G401 (cell line): ENCODE data around the gene ATP6V1G1. TPM values are rescaled to one million over a fixed set of nuclear protein-coding genes. Genes with fewer than 3 reads are reported as not detected.
"Not testable (repeated sequence)": the region's sequence is repeated elsewhere in the genome, so short reads cannot be mapped to it uniquely, and the experiment has no call there.

Experiments
- DNase-seq: peaks from one replicate; pipeline ENCODE4 v3.0.0-alpha.2; 2015; ENCODE audit warnings: low spot score
- in situ Hi-C: cut with HindIII; loops from 2 replicates; pipeline ENCODE4 v1.10.0; 2016; ENCODE audit warnings: low sequenced_read_pairs, mixed read lengths
- total RNA-seq: library from RNA; depleted of rRNA; stranded (reverse); fragments of >200 nt; shearing (Covaris generic); gene quantifications from 2 replicates; pipeline ENCODE4 v1.2.3, GENCODE V29; 2014

ATP6V1G1 gene
- total RNA-seq, 1 experiment from 2014 or later, result 235 TPM

- DNase-seq, result no peak
- in situ Hi-C loops, result no loop called here
These were observed 13.1 kb upstream of the ATP6V1G1 start for GRCh38 chr9:114574438-114574837.

GRCh38 chr9:114576779-114577178 lies 10.8 kb upstream of the ATP6V1G1 start:
- DNase-seq, in situ Hi-C loops: not testable (repeated sequence)

DNA sequence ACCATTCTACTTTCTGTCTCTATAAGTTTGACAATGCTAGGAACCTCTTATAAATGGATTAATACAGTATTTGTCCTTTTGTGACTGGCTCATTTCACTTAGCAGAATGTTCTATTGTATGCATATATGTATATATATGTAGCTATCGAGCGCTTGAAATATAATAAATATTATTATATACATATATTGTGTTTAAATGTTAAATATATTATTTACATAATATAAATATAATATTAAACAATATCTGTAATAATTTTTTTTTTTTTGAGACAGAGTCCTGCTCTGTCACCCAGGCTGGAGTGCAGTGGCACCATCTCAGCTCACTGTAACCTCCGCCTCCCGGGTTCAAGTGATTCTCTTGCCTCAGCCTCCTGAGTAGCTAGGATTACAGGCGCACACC lies 9.4 kb upstream of the ATP6V1G1 start:
- DNase-seq, in situ Hi-C loops: not testable (repeated sequence)

DNA sequence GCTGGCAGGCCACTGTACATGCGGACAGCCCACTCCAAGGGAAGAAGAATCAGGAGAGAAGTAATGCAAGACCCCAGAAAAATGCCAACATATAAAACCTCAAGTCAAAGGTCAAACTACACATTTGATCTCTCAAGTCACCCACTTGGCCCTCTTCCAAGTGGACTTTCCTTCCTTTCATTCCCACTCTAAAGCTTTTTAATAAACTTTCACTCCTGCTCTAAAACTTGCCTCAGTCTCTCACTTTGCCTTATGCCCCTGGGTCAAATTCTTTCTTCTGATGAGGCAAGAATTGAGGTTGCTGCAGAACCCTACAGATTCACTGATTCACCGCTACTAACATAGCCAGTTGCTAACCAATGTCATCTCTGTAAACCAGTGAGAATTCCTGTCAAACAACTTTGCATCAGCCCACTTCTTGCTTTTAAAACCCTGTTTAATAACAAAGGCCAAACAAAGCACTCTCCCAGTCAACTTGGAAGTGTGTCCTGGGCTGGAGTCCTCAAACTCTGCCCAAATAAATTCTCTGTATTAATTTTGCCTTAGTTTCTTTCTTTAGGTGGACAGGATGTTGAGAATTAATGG lies 6.9 kb upstream of the ATP6V1G1 start:
- DNase-seq, result no peak
- in situ Hi-C loops, result no loop called here

DNA sequence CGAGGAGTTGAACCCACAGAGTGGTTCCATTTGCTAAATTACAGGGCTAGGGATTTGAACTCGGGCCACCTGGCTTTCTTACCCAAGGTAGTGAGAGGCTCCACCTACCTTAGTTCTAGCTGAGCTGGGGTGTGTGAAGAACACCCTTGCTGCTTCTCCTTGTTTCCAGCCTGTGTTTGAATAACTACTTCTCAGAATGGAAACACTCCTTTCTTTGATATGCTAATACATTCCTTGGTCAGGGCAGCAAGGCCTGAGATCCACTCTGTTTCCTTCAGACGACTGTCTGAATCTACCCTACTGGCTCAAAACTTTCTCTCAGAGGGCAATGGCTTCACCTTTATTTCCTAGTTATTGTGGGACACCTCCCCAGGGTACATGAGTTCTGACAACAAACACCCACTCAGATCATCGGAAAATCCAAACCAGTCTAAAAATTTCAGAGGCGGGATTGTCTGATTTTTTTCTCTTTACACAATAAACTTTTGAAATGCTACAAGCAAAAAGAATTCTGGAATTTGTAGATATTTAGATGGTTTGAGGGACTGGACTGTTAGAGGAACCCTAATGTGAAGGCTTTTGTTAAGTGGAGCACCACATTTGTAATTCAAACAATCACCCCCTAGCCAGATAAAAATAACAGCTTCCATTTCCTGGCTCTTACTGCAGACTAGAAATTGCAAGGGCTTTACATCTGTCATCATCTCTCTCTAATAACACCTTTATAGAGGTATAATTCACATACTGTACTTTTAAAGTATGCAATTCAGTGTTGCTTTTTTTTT lies 4.0 kb upstream of the ATP6V1G1 start:
- in situ Hi-C loops, result no loop called here
- DNase-seq, result no peak

DNA sequence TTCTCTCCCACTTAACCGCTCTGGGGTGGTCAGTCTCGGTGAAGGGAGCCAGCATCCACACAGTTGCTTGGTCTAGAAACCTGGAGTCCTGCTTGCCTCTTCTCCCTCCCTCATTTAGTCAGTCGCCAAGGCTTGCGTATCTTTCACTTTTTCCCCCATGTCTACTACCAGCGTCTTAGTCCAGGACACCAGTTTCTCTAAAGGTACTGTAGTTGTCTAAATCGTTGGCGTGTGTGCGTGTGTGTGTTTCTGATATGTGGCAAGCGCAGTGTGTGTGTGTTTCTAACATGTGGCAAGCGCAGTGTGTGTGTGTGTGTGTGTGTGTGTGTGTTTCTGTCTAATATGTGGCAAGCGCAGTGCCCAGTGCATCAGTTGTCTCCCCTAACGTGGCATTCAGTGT lies 641 bp downstream of the ATP6V1G1 start:
- DNase-seq, result no peak
- in situ Hi-C loops, result no loop called here

GRCh38 chr9:114588651-114589526 lies 1.3 kb downstream of the ATP6V1G1 start:
- DNase-seq, result no peak
- in situ Hi-C loops, result no loop called here

DNA sequence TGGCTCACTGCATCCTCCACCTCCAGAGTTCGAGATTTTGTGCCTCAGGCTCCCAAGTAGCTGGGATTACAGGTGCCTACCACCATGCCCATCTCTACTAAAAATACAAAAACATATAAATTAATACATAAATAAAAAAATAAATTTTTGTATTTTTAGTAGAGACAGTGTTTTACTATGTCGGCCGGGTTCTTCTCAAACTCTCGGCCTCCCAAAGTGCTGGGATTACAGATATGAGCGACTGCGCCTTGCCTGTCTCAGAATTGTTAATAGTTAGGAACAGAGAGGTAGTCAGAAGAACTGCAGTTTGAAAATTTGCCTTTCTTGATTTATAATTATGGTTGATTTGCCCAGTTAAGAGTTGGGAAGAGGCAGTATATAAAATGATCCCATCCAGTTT lies 2.8 kb downstream of the ATP6V1G1 start:
- DNase-seq, result no peak

DNA sequence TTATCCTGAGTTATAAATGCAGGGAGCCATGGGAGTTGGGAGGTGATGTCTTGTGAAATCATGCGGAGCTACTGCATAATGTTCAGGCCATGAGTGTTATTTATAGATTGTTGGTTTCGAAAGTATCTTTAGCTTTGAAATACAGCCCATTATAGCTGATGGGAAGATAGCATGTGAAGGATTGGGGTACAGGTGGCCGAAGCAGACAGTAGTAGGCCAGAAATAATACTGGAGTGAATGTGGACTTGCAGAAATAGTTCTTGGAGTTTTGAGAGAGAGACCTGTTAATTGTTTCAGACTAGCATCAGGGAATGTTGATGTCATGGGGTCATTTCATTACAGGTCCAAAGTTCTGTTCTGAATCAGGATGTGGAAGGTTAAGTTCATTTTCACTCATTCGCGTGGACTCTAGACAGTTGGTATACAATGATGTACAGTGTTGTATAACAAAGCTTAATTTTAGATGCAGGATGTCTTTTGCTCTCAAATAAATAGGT lies 3.8 kb downstream of the ATP6V1G1 start:
- in situ Hi-C loops, result no loop called here

More for the DNA sequence above, 2.8 kb downstream of the ATP6V1G1 start:
- in situ Hi-C loops, result no loop called here

GRCh38 chr9:114591849-114592248 lies 4.3 kb downstream of the ATP6V1G1 start:
- DNase-seq, result no peak
- in situ Hi-C loops, result no loop called here

More for the DNA sequence above, 3.8 kb downstream of the ATP6V1G1 start:
- DNase-seq, result no peak

DNA sequence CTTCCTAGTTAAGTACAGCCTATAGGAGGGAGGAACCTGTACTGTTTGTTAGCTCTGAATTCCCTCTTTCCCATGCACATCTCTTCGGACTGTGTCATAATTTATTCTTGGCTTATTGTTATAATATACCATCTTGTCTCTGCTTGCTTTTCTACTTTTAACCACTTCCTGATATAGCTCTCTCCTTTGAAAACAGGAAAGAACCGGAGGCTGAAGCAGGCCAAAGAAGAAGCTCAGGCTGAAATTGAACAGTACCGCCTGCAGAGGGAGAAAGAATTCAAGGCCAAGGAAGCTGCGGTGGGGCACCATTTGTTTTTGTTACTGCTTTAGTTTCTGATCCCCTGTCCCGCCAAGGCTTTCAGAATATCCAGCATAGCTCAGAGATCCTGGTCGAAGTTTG lies 4.8 kb downstream of the ATP6V1G1 start:
- no peak for DNase-seq
- in situ Hi-C loops, result no loop called here

DNA sequence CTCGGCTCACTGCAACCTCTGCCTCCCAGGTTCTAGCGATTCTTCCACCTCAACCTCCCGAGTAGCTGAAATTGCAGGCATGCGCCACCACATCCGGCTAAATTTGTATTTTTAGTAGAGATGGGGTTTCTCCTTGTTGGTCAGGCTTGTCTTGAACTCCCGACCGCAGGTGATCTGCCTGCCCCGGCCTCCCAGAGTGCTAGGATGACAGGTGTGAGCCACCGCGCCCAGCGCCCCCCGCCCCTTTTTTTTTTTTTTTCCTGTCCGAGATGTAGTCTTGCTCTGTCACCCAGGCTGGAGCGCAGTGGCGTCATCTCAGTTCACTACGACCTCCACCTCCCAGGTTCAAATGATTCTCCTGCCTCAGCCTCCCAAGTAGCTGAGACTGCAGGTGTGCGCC lies 6.6 kb downstream of the ATP6V1G1 start:
- in situ Hi-C loops, result no loop called here
- no peak for DNase-seq

GRCh38 chr9:114600502-114601248 lies 13.1 kb downstream of the ATP6V1G1 start:
- in situ Hi-C loops, DNase-seq: not testable (repeated sequence)

DNA sequence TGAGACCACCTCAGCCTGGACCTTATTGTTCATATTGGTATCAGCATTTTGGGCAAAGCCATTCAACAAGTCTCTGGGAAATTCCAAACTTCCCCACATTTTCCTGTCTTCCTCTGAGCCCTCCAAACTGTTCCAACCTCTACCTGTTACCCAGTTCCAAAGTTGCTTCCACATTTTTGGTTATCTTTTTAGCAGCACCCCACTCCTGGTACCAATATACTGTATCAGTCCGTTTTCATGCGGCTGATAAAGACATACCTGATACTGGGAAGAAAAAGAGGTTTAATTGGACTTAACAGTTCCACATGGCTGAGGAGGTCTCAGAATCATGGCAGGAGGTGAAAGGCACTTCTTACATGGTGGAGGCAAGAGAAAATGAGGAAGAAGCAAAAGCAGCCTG lies 14.2 kb downstream of the ATP6V1G1 start:
- DNase-seq, in situ Hi-C loops: not testable (repeated sequence)

GRCh38 chr9:114602620-114603019 lies 15.1 kb downstream of the ATP6V1G1 start:
- in situ Hi-C loops, result no loop called here
- DNase-seq, result no peak

DNA sequence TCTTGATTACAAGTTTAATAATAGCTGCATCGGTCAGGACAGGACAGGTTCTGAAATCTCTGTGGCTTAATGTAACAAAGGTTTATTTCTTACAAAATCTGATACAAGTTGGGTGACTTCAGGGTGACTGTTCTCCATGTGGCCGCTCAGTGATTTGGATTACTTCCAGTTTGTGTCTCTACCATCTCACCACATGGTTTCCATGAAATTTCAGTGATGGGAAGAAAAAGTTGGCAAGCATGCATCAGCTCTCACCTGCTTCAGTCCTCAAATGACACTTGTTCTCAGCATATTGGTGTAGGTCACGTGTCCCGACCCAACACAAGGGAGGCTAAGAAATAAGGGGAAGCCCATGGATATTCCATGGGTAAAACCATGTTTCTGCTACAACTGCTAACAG lies 15.7 kb downstream of the ATP6V1G1 start:
- no peak for DNase-seq
- in situ Hi-C loops, result no loop called here

DNA sequence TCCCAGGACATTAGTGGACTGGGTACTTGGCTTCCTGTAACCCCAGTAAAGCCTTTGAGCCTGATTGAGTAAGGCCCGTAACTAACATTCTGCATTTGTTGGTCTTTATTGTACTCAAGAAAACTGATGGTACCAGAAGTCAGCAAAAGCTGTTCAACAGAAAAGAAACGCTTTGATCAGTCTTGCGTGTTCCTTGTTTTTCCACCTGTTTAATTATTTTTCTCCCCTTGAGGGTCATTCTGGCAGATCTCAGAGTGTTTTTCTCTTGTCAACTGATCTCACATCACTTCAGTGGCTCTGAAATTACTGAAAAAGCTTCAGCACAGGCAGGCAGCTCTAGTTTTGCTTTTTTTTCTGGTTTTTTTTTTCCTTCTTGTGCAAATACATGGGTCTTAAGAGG lies 17.4 kb downstream of the ATP6V1G1 start:
- in situ Hi-C loops, result no loop called here
- DNase-seq, result no peak

DNA sequence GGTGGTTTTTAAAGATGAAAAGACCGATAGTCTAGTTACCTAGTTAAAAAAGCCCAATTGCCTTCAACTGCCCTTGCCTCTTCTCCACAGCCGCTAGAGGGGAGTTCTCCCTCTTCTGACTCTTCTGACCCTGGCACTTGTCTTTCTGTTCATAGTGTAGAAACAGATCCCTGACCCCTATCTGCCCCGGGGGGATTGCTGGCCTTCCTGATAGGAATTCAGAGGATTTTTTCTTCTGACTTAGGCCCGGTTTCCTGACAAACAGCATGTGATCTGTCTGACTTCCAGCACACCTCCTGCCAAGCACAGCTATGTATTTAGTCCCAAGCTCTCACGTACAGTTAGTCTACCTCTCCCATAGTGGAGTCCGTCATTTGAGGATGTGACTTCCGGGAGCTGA lies 18.5 kb downstream of the ATP6V1G1 start:
- DNase-seq, result no peak

GRCh38 chr9:114606597-114607207 lies 19.1 kb downstream of the ATP6V1G1 start:
- DNase-seq, result no peak
- in situ Hi-C loops, result no loop called here

More for the DNA sequence above, 18.5 kb downstream of the ATP6V1G1 start:
- in situ Hi-C loops, result no loop called here
